Astrocyte (in vitro differentiated cells and primary cell): ENCODE measurements around the gene PCBP3. TPM values are rescaled to one million over a fixed set of nuclear protein-coding genes. Genes with fewer than 3 reads are reported as not detected.

Experiments used
- DNase-seq: peaks from one replicate; pipeline ENCODE4 v3.0.0-alpha.2; 2010; ENCODE audit warnings: low read depth
- FAIRE-seq: peaks from 2 replicates; lab custom pipeline; 2011; peaks lifted over from hg19 to GRCh38; lab: Jason Lieb, UNC
- H2AFZ ChIP-seq: 2 replicates; pipeline ENCODE4 v1.6.0; 2012; ENCODE audit warnings: low read depth, low read length, inconsistent platforms
- H3K27ac ChIP-seq: 2 replicates; pipeline ENCODE4 v1.5.1; 2011; ENCODE audit warnings: low read depth, low read length, inconsistent platforms
- H3K27me3 ChIP-seq: 2 replicates; pipeline ENCODE4 v1.6.0; 2011; ENCODE audit warnings: low read length, inconsistent platforms; ENCODE audit not compliant: insufficient read depth
- H3K36me3 ChIP-seq: 2 replicates; pipeline ENCODE4 v1.5.1; 2011; ENCODE audit warnings: low read length, inconsistent platforms; ENCODE audit not compliant: insufficient read depth
- H3K4me1 ChIP-seq: 2 replicates; pipeline ENCODE4 v1.5.1; 2011; ENCODE audit warnings: low read length, inconsistent platforms; ENCODE audit not compliant: insufficient read depth
- H3K4me2 ChIP-seq: 2 replicates; pipeline ENCODE4 v1.6.0; 2012; ENCODE audit warnings: low read length, inconsistent platforms
- H3K4me3 ChIP-seq: 2 replicates; pipeline ENCODE4 v1.5.1; 2011; ENCODE audit warnings: low read depth, mild to moderate bottlenecking, low read length, inconsistent platforms; ENCODE audit not compliant: insufficient read depth
- H3K79me2 ChIP-seq: 2 replicates; pipeline ENCODE4 v1.6.0; 2012; ENCODE audit warnings: mild to moderate bottlenecking, low read length, inconsistent platforms; ENCODE audit not compliant: insufficient read depth
- H3K9ac ChIP-seq: 2 replicates; pipeline ENCODE4 v1.6.0; 2012; ENCODE audit warnings: mild to moderate bottlenecking, low read length, inconsistent platforms
- H3K9me3 ChIP-seq: 2 replicates; pipeline ENCODE4 v1.5.1; 2012; ENCODE audit warnings: low read depth, mild to moderate bottlenecking, low read length, inconsistent platforms; ENCODE audit not compliant: insufficient read depth
- H4K20me1 ChIP-seq: 2 replicates; pipeline ENCODE4 v1.6.0; 2012; ENCODE audit warnings: low read length, inconsistent platforms; ENCODE audit not compliant: insufficient read depth
- H3K27ac Mint-ChIP-seq: one replicate; pipeline ENCODE4 v1.8.0; 2021; ENCODE audit warnings: mild to moderate bottlenecking, mixed read lengths; ENCODE audit not compliant: unreplicated experiment
- H3K27me3 Mint-ChIP-seq: one replicate; pipeline ENCODE4 v1.8.0; 2021; ENCODE audit warnings: low read depth, mixed read lengths; ENCODE audit not compliant: unreplicated experiment
- H3K36me3 Mint-ChIP-seq: one replicate; pipeline ENCODE4 v1.8.0; 2021; ENCODE audit warnings: low read depth, mixed read lengths; ENCODE audit not compliant: unreplicated experiment
- H3K4me1 Mint-ChIP-seq: one replicate; pipeline ENCODE4 v1.8.0; 2021; ENCODE audit warnings: low read depth, mixed read lengths; ENCODE audit not compliant: unreplicated experiment
- H3K4me3 Mint-ChIP-seq: one replicate; pipeline ENCODE4 v1.8.0; 2021; ENCODE audit warnings: mild to moderate bottlenecking, moderate library complexity, mixed read lengths; ENCODE audit not compliant: unreplicated experiment
- H3K9me3 Mint-ChIP-seq: one replicate; pipeline ENCODE4 v1.8.0; 2021; ENCODE audit warnings: mild to moderate bottlenecking, mixed read lengths; ENCODE audit not compliant: unreplicated experiment
- EZH2 ChIP-seq: IDR thresholded peaks from 2 replicates; pipeline ENCODE4 v1.6.1; 2012; ENCODE audit warnings: mild to moderate bottlenecking, low read length, inconsistent platforms; ENCODE audit not compliant: insufficient read depth
- total RNA-seq: library from RNA; stranded (reverse); gene quantifications from 2 replicates; pipeline ENCODE4 v1.2.1, GENCODE V29; 2021
- TF ChIP-seq, protein P1 (sequence below): IDR thresholded peaks from 2 replicates; pipeline ENCODE4 v1.5.1; 2011; ENCODE audit warnings: low read depth, mild to moderate bottlenecking, inconsistent platforms, low read length, moderate library complexity; ENCODE audit not compliant: insufficient read depth

The PCBP3 gene
- total RNA-seq, 1 donor from 2014 or later, result 1.8 TPM

DNA sequence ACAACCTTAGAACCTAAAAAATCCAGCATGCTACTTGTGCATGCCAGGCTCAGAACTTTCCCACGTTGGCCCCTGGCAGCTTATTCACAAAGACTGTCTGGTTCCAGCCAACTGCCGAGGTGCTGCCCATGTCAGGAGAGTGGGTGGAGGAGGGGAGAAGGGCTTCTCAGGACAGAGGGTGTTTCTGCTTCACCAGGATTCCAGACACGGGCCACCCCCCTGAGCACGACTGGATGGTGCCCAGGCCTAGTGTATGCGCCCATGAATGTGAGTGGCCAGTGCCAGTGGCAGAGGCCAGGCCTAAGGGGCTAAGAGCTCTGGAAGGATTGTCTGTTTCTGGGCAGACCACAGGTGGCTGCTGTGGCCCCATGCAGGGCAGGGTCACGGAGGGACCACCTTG, 189.9 kb downstream of the PCBP3 start:
- Histone ChIP-seq H3K27ac (no peak overlapping the region), H3K27me3 (no peaks in the 10 kb centered on the region), H4K20me1 (no peaks in the 10 kb centered on the region), H3K4me3 (no peak overlapping the region), H3K36me3 (no peaks in the 10 kb centered on the region), H3K79me2 (no peaks in the 10 kb centered on the region), H3K9me3 (no peaks in the 10 kb centered on the region), H3K4me1 (peaks cover 6% of the 10 kb centered on the region), H3K9ac (no peak overlapping the region), H3K4me2 (no peak overlapping the region), H2AFZ (no peak overlapping the region)
- Mint-ChIP-seq H3K4me1 (peaks cover 3% of the 10 kb centered on the region), H3K4me3 (no peak overlapping the region), H3K27me3 (peaks cover 18% of the 10 kb centered on the region), H3K36me3 (peaks cover 8% of the 10 kb centered on the region), H3K9me3 (peaks cover 3% of the 10 kb centered on the region), H3K27ac (no peak overlapping the region)
- FAIRE-seq (no peak), DNase-seq (no peak)
- no peak for TF ChIP-seq EZH2
- TF ChIP-seq, protein P1, sequence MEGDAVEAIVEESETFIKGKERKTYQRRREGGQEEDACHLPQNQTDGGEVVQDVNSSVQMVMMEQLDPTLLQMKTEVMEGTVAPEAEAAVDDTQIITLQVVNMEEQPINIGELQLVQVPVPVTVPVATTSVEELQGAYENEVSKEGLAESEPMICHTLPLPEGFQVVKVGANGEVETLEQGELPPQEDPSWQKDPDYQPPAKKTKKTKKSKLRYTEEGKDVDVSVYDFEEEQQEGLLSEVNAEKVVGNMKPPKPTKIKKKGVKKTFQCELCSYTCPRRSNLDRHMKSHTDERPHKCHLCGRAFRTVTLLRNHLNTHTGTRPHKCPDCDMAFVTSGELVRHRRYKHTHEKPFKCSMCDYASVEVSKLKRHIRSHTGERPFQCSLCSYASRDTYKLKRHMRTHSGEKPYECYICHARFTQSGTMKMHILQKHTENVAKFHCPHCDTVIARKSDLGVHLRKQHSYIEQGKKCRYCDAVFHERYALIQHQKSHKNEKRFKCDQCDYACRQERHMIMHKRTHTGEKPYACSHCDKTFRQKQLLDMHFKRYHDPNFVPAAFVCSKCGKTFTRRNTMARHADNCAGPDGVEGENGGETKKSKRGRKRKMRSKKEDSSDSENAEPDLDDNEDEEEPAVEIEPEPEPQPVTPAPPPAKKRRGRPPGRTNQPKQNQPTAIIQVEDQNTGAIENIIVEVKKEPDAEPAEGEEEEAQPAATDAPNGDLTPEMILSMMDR, result no peak

DNA sequence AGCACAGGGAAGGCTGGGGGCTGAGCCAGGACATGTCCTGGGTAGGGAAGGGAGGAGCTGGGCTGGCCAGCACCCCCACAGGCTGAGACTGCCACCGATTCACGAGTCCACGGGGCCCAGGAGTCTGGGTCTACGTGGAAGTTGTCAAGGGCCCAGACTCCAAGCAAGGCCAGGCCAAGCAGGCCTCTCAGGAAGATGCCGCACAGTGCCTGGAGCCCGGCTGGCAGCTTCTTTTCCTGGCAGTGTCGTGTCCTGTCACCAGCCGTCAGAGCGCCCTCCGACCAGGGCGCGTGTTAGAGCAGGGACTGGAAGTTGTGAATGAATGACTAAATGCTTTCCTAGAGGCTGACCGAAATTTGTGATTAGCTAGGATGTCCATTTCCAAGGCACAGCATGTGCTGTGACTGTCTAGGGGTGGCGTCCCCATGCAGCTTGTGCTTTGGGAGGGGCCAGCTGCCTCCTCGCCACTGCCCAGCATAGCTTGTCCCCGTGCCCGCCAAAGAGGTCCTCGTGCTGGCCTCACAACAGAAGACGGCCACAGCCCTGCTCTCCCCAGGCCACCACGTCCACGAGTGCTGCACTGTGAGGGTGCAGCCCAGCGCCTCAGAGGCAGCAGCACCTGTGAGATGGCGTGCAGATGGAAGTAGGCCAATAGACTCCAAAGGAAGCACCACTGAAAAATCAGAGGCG, 190.6 kb downstream of the PCBP3 start:
- peaks cover 6% of the 10 kb centered on the region for H3K4me1 ChIP-seq
- peaks cover 13% of the 10 kb centered on the region for H3K27me3 Mint-ChIP-seq

More for the DNA sequence above, 190.6 kb downstream of the PCBP3 start:
- no peak overlapping the region for H3K27ac Mint-ChIP-seq
- Histone ChIP-seq H3K4me3 (no peak overlapping the region), H3K27ac (no peak overlapping the region), H3K4me2 (no peak overlapping the region), H4K20me1 (no peaks in the 10 kb centered on the region), H3K79me2 (no peaks in the 10 kb centered on the region), H3K9ac (no peak overlapping the region), H2AFZ (no peak overlapping the region), H3K9me3 (no peaks in the 10 kb centered on the region), H3K36me3 (no peaks in the 10 kb centered on the region), H3K27me3 (no peaks in the 10 kb centered on the region)
- TF ChIP-seq EZH2, result no peak
- TF ChIP-seq, protein P1, result no peak
- H3K9me3 Mint-ChIP-seq, result peaks cover 3% of the 10 kb centered on the region
- H3K4me3 Mint-ChIP-seq, result no peak overlapping the region
- FAIRE-seq (no peak), DNase-seq (no peak)
- peaks cover 8% of the 10 kb centered on the region for H3K36me3 Mint-ChIP-seq
- peaks cover 3% of the 10 kb centered on the region for H3K4me1 Mint-ChIP-seq
